NCI-H446 treated with DMSO at 0.1 percent for 48 hours (cell line): ENCODE data around the gene CCNB1.
"Not testable (repeated sequence)": the region's sequence is repeated elsewhere in the genome, so short reads cannot be mapped to it uniquely, and the experiment has no call there.

ENCODE experiments used
- DNase-seq: peaks from one replicate; lab custom pipeline; 2025; lab: John Stamatoyannopoulos, UW

The CCNB1 gene

DNA sequence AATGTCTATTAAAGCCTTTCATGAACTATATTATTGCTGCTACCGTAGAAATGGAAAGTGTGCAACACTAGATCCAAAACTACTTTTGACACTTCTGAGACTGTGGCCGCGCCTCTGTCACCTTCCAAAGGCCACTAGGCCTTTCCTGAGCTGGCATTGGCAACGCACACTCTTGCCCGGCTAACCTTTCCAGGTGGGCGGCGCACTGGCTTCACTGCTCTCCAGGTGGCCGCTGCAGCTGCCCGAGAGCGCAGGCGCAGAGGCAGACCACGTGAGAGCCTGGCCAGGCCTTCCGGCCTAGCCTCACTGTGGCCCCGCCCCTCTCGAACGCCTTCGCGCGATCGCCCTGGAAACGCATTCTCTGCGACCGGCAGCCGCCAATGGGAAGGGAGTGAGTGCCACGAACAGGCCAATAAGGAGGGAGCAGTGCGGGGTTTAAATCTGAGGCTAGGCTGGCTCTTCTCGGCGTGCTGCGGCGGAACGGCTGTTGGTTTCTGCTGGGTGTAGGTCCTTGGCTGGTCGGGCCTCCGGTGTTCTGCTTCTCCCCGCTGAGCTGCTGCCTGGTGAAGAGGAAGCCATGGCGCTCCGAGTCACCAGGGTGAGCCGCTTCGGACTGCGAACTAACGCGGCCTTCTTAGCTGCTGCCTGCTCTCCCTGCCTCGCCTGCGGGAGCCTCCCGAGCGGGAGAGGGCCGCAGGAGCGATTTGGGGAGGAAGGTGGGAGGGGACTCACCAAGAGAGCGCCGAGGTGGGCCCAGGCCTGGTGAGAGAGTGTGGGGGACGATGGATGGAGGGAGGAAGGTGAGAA, at the start of gene CCNB1:
Gene CCNB1, plus strand, starts transcription at position 465 of the 807 bp plus-strand sequence. Its CDS starts 113 bp downstream, at position 578.
- DNase-seq = peak; percentile 89

- no peak for DNase-seq
Observed at GRCh38 chr5:69129413-69129812, 37.5 kb upstream of the CCNB1 start.

DNA sequence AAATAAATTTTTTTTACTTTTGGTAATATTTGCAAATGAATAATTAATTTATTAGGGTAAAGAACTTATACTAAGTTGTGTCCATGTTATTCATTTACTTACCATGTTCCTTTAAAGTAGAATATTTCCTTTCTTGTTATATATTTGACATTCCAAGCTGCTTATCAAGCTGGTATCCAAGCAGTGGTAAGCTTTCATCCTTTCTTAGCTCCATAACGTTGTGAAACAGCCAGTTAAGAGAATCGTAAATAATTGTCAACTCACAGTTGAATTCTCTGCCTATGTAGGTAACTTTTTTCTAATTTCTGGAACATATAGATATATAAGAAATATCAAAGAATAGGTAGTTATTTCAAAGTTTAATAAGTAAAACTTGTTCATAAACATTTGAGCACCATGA, 36.7 kb upstream of the CCNB1 start:
- DNase-seq = no peak

DNA sequence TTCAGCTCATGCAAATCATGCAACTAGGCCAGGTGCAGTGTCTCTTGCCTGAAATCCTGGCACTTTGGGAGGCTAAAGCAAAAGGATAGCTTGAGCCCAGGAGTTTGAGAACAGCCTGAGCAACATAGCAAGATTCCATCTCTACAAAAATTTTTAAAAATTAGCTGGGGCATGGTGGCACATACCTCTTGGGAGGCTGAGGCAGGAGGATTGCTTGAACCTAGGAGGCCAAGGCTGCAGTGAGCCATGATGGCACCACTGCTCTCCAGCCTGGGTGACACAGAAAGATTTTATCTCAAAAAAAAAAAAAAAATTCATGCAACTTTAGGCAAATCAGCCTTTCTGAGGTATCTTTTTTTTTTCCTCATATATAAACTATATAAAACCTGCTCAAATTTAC, 35.6 kb upstream of the CCNB1 start:
- no peak for DNase-seq

- no peak for DNase-seq
Observed at GRCh38 chr5:69134126-69134525, 32.8 kb upstream of the CCNB1 start.

- no peak for DNase-seq
Observed at GRCh38 chr5:69136293-69136692, 30.7 kb upstream of the CCNB1 start.

GRCh38 chr5:69137208-69137607, 29.7 kb upstream of the CCNB1 start:
- DNase-seq = not testable (repeated sequence)

GRCh38 chr5:69137807-69138206, 29.1 kb upstream of the CCNB1 start:
- DNase-seq = no peak

GRCh38 chr5:69138766-69139165, 28.2 kb upstream of the CCNB1 start:
- DNase-seq = no peak

- DNase-seq = not testable (repeated sequence)
Observed at GRCh38 chr5:69140239-69140638, 26.7 kb upstream of the CCNB1 start.

- no peak for DNase-seq
Observed at GRCh38 chr5:69140827-69141226, 26.1 kb upstream of the CCNB1 start.

- not testable (repeated sequence) for DNase-seq
Observed at GRCh38 chr5:69148576-69148975, 18.4 kb upstream of the CCNB1 start.

DNA sequence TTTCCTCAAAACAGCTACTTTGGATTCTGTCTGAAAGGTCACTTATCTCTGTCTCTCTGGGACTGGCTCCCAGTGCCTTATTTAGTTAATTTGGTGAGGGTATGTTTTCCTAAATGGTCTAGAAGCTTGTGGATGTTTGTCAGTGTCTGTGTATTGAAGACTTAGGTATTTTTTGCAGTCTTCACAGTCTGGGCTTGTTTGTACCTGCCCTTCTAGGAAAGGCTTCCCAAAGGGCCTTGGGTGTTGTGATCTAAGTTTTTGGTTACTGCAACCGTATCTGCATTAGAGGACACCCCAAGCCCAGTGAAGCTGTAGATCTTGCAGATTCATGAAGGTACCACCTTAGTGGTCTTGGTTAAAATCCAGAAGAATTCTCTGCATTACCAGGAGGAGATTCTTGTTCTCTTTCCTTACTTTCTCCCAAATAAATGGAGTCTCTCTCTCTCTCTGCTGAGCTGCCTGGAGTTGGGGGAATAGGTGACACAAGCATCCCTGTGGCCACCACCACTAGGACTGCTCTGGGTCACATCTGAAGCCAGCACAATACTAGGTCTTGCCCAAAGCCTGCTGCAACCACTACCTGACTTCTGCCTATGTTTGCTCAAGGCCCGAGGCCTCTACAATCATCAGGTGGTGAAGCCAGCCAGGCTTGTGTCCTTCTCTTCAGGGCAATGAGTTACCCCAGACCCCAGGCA, 17.8 kb upstream of the CCNB1 start:
- DNase-seq = no peak

GRCh38 chr5:69149676-69150010, 17.3 kb upstream of the CCNB1 start:
- no peak for DNase-seq

DNA sequence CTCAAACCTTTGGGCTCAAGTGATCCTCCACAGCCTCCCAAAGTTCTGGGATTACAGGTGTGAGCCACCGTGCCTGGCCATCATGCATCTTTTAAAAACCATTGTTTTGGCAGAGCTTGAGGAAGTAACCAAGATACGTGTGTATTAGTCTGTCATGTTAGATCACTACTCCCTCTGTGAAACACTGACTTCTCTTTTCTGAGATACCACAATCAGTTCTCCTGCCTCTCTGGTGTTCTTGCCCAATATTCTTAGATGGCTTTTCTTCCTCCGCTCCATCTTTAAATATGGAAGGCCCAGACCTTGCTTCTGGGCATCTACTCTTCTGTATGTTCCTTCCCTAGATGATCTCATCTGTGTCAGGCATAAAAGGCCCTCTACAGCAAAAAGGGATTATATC, 14.2 kb upstream of the CCNB1 start:
- no peak for DNase-seq

DNA sequence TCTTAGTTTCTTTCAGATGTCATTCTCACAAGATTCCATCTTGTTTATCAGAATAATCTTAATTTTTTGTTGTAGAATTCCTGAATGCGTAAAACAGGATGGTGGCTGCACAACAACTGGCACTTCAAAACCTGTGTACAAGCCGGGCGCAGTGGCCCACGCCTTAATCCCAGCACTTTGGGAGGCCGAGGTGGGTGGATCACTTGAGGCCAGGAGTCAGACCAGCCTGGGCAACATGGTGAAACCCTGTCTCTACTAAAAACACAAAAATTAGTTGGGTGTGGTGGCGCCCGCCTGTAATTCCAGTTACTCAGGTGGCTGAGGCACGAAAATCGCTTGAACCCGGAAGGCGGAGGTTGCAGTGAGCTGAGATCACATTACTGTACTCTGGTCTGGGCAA, 10.5 kb upstream of the CCNB1 start:
- no peak for DNase-seq

- no peak for DNase-seq
Observed at GRCh38 chr5:69158039-69158438, 8.9 kb upstream of the CCNB1 start.

GRCh38 chr5:69160651-69161050, 6.3 kb upstream of the CCNB1 start:
- DNase-seq = no peak

DNA sequence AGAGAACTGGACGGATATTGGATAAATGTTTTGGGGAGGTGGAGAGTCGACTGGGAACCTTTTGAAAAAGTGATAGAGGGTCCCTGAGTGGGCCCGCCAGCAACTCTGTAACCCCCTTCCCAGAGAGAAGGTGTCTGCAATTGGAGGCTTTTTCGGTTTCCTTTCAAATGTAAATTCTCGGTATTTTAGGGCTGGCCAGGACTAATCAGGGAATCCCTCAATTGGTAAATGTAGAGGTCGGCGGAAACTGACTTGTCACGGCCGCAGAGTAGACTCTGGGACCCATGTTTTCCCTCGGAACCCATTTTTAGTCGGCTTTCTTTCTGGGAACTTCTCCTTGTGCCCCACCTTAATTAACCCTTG, 524 bp downstream of the CCNB1 start:
- DNase-seq = no peak

- DNase-seq = no peak
Observed at GRCh38 chr5:69167929-69168328, 979 bp downstream of the CCNB1 start.

DNA sequence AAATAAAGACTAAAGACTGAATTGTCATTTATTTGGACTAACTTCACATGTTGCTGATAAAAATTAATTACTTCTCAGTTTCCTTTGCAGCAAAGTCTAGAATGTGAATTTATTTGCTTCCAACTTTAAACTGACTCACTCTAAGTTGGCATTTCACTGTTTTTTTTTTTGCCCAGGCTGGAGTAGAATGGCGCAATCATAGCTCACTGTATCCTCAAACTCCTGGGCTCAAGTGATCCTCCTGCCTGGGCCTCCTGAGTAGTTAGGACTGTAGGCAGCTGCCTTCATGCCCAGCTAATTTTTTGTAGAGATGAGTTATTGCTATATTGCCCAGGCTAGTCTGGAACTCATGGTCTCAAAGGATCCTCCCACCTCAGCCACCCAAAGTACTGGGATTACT, 3.5 kb downstream of the CCNB1 start:
- no peak for DNase-seq

- no peak for DNase-seq
Observed at GRCh38 chr5:69170969-69171368, 4.0 kb downstream of the CCNB1 start.

GRCh38 chr5:69181659-69182293, 14.8 kb downstream of the CCNB1 start:
- DNase-seq = not testable (repeated sequence)
